Trophoblast cell (in vitro differentiated cells and primary cell): ENCODE results near the gene POLR3K.
"Not testable (repeated sequence)": the region's sequence is repeated elsewhere in the genome, so short reads cannot be mapped to it uniquely, and the experiment has no call there.

ENCODE experiments used
- DNase-seq, 2 donors: peaks; one replicate each; pipeline ENCODE4 v3.0.0-alpha.2; 2016
- H2AFZ ChIP-seq: 2 replicates; pipeline ENCODE4 v1.6.1; 2013; ENCODE audit warnings: low read length, moderate library complexity, mild to moderate bottlenecking; ENCODE audit not compliant: insufficient read depth, poor library complexity
- H2AK5ac ChIP-seq: 2 replicates; pipeline ENCODE4 v1.6.1; 2013; ENCODE audit warnings: mild to moderate bottlenecking, low read length
- H2BK120ac ChIP-seq: 2 replicates; pipeline ENCODE4 v1.6.1; 2013; ENCODE audit warnings: low read length, mild to moderate bottlenecking, moderate library complexity; ENCODE audit not compliant: insufficient read depth, poor library complexity
- H2BK12ac ChIP-seq: 2 replicates; pipeline ENCODE4 v1.6.1; 2013; ENCODE audit warnings: mild to moderate bottlenecking, low read length, moderate library complexity
- H2BK5ac ChIP-seq: 2 replicates; pipeline ENCODE4 v1.6.1; 2013; ENCODE audit warnings: low read length, low read depth, moderate library complexity, mild to moderate bottlenecking; ENCODE audit not compliant: poor library complexity
- H3K14ac ChIP-seq: 2 replicates; pipeline ENCODE4 v1.6.1; 2013; ENCODE audit warnings: mild to moderate bottlenecking, low read length
- H3K18ac ChIP-seq: 2 replicates; pipeline ENCODE4 v1.6.1; 2013; ENCODE audit warnings: mild to moderate bottlenecking, low read length
- H3K23ac ChIP-seq: 2 replicates; pipeline ENCODE4 v1.6.1; 2013; ENCODE audit warnings: low read length
- H3K27ac ChIP-seq: 2 replicates; pipeline ENCODE4 v1.5.1; 2013; ENCODE audit warnings: low read depth, mild to moderate bottlenecking, inconsistent platforms, low read length, moderate library complexity
- H3K27me3 ChIP-seq: 2 replicates; pipeline ENCODE4 v1.6.1; 2013; ENCODE audit warnings: inconsistent platforms, mild to moderate bottlenecking, low read length, moderate library complexity; ENCODE audit not compliant: insufficient read depth
- H3K36me3 ChIP-seq, 2 experiments: 1 replicate in 1 of 2; 2 replicates in 1 of 2; pipeline ENCODE4 v1.6.1; 2013; ENCODE audit warnings: low read length in 2 of 2, mild to moderate bottlenecking in 2 of 2, moderate library complexity in 1 of 2; ENCODE audit not compliant: insufficient read depth in 2 of 2, control insufficient read depth in 1 of 2
- H3K4ac ChIP-seq: 2 replicates; pipeline ENCODE4 v1.6.1; 2013; ENCODE audit warnings: low read depth, mild to moderate bottlenecking, low read length, moderate library complexity
- H3K4me1 ChIP-seq, 2 experiments: 1 replicate in 1 of 2; 2 replicates in 1 of 2; pipeline ENCODE4 v1.6.1; 2013; ENCODE audit warnings: low read length in 2 of 2, mild to moderate bottlenecking in 2 of 2, moderate library complexity in 1 of 2; ENCODE audit not compliant: insufficient read depth in 2 of 2, control insufficient read depth in 1 of 2
- H3K4me2 ChIP-seq: 2 replicates; pipeline ENCODE4 v1.6.1; 2013; ENCODE audit warnings: inconsistent platforms, mild to moderate bottlenecking, low read length, moderate library complexity
- H3K4me3 ChIP-seq: 2 replicates; pipeline ENCODE4 v1.5.1; 2013; ENCODE audit warnings: mild to moderate bottlenecking, low read depth, low read length, inconsistent platforms
- H3K79me1 ChIP-seq: one replicate; pipeline ENCODE4 v1.6.1; 2013; ENCODE audit warnings: low read length
- H3K79me2 ChIP-seq: 2 replicates; pipeline ENCODE4 v1.6.1; 2013; ENCODE audit warnings: low read length, mild to moderate bottlenecking; ENCODE audit not compliant: control insufficient read depth, insufficient read depth, poor library complexity
- H3K9ac ChIP-seq: 2 replicates; pipeline ENCODE4 v1.6.1; 2013; ENCODE audit warnings: mild to moderate bottlenecking, low read length
- H3K9me3 ChIP-seq: 2 replicates; pipeline ENCODE4 v1.6.1; 2013; ENCODE audit warnings: low read depth, mild to moderate bottlenecking, control low read depth, inconsistent platforms, low read length; ENCODE audit not compliant: insufficient read depth
- H4K12ac ChIP-seq: 2 replicates; pipeline ENCODE4 v1.6.1; 2013; ENCODE audit warnings: low read depth, mild to moderate bottlenecking, low read length, moderate library complexity
- H4K8ac ChIP-seq: 2 replicates; pipeline ENCODE4 v1.6.1; 2013; ENCODE audit warnings: low read depth, mild to moderate bottlenecking, low read length, moderate library complexity
- H4K91ac ChIP-seq: one replicate; pipeline ENCODE4 v1.6.1; 2013; ENCODE audit warnings: low read depth, mild to moderate bottlenecking, low read length, moderate library complexity
- WGBS: extraction: QIAGEN DNeasy Blood & Tissue Kit; methylation state at CpG from one replicate; pipeline ENCODE4 v1.1.7; 2013; ENCODE audit warnings: missing lambda C conversion rate; ENCODE audit not compliant: insufficient read length, insufficient coverage; ENCODE audit errors: extremely low coverage; 5-methylcytosine and 5-hydroxymethylcytosine counted together

The POLR3K gene

DNA sequence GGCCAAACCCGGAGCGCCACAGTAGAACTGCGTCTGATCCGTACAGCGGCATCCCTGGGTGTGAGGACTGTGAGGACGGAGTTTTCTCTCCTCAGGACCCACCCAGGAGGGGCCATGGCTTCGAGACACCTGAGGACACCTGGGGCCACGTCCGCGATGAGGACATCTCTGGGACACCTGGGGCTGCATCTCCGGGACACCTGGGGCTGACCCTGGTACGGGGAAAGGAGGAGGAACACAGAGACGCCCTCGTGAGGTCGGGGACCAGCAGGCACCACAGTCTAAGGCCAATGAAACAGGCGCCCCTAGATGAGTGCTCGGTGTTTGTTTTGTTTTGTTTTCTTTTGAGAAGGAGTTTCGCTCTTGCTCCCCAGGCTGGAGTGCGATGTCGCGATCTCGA, 29.3 kb downstream of the POLR3K start:
- not testable (repeated sequence) for H3K27ac ChIP-seq, H3K27me3 ChIP-seq, H3K14ac ChIP-seq, H2BK12ac ChIP-seq, H2BK120ac ChIP-seq, H4K91ac ChIP-seq, H3K4me2 ChIP-seq, H4K8ac ChIP-seq, H3K4me1 ChIP-seq, H4K12ac ChIP-seq, H2BK5ac ChIP-seq, DNase-seq, H3K79me2 ChIP-seq, H3K4me3 ChIP-seq, H2AK5ac ChIP-seq, H3K18ac ChIP-seq, H3K4ac ChIP-seq, H2AFZ ChIP-seq, H3K23ac ChIP-seq, H3K36me3 ChIP-seq, H3K9ac ChIP-seq, H3K9me3 ChIP-seq, H3K79me1 ChIP-seq
- no CpG with 5 or more reads among the region's 22 CpGs for WGBS

DNA sequence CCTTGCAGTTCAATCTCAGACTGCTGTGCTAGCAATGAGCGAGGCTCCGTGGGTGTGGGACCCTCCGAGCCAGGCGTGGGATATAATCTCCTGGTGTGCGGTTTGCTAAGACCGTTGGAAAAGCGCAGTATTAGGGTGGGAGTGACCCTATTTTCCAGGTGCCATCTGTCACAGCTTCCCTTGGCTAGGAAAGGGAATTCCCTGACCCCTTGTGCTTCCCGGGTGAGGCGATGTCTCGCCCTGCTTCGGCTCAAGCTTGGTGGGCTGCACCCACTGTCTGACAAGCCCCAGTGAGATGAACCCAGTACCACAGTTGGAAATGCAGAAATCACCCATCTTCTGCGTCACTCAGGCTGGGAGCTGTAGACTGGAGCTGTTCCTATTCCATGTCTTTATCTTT, 32.5 kb downstream of the POLR3K start:
- H2AFZ ChIP-seq, H3K79me1 ChIP-seq, H3K27me3 ChIP-seq, H3K4me3 ChIP-seq, H3K4ac ChIP-seq, H4K12ac ChIP-seq, H4K8ac ChIP-seq, DNase-seq, H3K27ac ChIP-seq, H3K14ac ChIP-seq, H2BK120ac ChIP-seq, H3K4me1 ChIP-seq, H3K18ac ChIP-seq, H2BK12ac ChIP-seq, H3K9me3 ChIP-seq, H4K91ac ChIP-seq, H2AK5ac ChIP-seq, H2BK5ac ChIP-seq, H3K36me3 ChIP-seq, H3K79me2 ChIP-seq, H3K4me2 ChIP-seq, H3K9ac ChIP-seq, H3K23ac ChIP-seq: not testable (repeated sequence)
- WGBS = no CpG with 5 or more reads among the region's 12 CpGs

DNA sequence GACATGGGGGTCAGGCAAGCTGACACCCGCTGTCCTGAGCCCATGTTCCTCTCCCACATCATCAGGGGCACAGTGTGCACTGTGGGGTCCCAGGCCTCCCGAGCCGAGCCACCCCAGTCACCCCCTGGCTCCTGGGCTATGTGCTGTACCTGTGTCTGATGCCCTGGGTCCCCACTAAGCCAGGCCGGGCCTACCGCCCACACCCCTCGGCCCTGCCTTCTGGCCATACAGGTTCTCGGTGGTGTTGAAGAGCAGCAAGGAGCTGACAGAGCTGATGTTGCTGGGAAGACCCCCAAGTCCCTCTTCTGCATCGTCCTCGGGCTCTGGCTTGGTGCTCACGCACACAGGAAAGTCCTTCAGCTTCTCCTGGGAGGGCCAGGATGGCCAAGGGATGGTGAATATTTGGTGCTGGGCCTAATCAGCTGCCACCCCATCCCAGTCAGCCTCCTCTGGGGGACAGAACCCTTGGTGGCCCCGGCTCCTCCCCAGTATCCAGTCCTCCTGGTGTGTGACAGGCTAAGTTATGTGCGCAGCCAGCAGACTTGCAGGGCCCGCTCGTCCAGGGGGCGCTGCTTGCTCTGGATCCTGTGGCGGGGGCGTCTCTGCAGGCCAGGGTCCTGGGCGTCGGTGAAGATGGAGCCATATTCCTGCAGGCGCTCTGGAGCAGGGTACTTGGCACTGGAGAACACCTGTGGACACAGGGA, 36.2 kb downstream of the POLR3K start:
- H2AK5ac ChIP-seq, H3K4me2 ChIP-seq, H2AFZ ChIP-seq, H3K14ac ChIP-seq, H3K9me3 ChIP-seq, H4K8ac ChIP-seq, H4K91ac ChIP-seq, H3K27ac ChIP-seq, H3K79me1 ChIP-seq, H3K4ac ChIP-seq, H3K4me1 ChIP-seq, H3K79me2 ChIP-seq, H3K4me3 ChIP-seq, DNase-seq, H4K12ac ChIP-seq, H3K23ac ChIP-seq, H3K36me3 ChIP-seq, H3K9ac ChIP-seq, H2BK120ac ChIP-seq, H2BK5ac ChIP-seq, H3K27me3 ChIP-seq, H2BK12ac ChIP-seq, H3K18ac ChIP-seq: not testable (repeated sequence)
- no CpG with 5 or more reads among the region's 20 CpGs for WGBS

DNA sequence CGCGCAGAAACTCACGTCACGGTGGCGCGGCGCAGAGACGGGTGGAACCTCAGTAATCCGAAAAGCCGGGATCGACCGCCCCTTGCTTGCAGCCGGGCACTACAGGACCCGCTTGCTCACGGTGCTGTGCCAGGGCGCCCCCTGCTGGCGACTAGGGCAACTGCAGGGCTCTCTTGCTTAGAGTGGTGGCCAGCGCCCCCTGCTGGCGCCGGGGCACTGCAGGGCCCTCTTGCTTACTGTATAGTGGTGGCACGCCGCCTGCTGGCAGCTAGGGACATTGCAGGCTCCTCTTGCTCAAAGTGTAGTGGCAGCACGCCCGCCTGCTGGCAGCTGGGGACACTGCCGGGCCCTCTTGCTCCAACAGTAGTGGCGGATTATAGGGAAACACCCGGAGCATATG, 42.6 kb downstream of the POLR3K start:
- H3K14ac ChIP-seq, H2AFZ ChIP-seq, H3K4me1 ChIP-seq, H2BK120ac ChIP-seq, H4K12ac ChIP-seq, H3K18ac ChIP-seq, H3K79me2 ChIP-seq, H3K9me3 ChIP-seq, H2BK12ac ChIP-seq, H4K8ac ChIP-seq, H2BK5ac ChIP-seq, H3K79me1 ChIP-seq, H4K91ac ChIP-seq, H3K27ac ChIP-seq, H3K4me2 ChIP-seq, H3K23ac ChIP-seq, H3K36me3 ChIP-seq, H3K27me3 ChIP-seq, DNase-seq, H3K4ac ChIP-seq, H3K4me3 ChIP-seq, H2AK5ac ChIP-seq, H3K9ac ChIP-seq: not testable (repeated sequence)
- WGBS = no CpG with 5 or more reads among the region's 27 CpGs
